SKM-1 treated with dmso at 0.1 percent for 144 hours (cell line): ENCODE measurements around the gene SLC25A41.

Experiments used
- DNase-seq: peaks from one replicate; lab custom pipeline; 2025; ENCODE audit not compliant: unreplicated experiment; lab: John Stamatoyannopoulos, UW

SLC25A41 gene

DNA sequence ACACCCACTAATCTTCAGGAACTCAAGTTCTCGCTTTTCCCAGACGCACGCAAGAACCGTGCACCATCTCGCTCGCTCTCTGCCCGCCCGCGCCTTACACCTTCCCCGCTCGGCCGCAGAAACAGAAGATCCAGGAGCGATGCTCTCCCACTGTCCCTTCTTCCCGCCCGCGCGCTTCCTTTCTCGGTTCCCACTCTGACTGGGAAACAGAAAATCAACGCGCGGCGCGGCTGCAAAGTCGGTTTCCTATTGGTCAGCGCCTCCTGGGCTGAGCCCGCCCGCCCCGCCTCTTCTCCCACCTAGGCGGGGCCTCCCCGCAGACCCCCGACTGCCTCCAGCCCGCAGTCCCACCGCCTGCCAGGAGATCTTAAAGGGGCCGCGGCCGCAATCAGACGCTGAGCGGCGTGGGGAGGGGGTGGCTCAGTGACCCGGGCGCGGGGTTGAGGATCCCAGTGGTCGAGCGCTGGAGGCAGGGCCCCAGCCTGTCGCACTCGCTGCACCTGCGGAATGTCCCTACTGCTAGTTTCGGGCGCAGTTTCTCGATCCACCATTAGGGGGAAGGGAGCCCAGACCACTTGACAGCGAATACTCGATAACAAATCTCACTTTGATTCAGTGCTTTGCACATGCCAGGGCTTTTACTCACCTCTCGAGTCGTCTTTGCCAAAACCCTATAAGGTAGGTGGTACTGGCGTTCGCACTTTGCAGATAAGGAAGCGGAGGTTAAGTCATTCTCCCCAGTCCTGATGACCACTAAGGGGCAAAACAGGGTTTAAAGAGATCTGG lies 26.7 kb upstream of the SLC25A41 start:
- peak; percentile 99 for DNase-seq

DNA sequence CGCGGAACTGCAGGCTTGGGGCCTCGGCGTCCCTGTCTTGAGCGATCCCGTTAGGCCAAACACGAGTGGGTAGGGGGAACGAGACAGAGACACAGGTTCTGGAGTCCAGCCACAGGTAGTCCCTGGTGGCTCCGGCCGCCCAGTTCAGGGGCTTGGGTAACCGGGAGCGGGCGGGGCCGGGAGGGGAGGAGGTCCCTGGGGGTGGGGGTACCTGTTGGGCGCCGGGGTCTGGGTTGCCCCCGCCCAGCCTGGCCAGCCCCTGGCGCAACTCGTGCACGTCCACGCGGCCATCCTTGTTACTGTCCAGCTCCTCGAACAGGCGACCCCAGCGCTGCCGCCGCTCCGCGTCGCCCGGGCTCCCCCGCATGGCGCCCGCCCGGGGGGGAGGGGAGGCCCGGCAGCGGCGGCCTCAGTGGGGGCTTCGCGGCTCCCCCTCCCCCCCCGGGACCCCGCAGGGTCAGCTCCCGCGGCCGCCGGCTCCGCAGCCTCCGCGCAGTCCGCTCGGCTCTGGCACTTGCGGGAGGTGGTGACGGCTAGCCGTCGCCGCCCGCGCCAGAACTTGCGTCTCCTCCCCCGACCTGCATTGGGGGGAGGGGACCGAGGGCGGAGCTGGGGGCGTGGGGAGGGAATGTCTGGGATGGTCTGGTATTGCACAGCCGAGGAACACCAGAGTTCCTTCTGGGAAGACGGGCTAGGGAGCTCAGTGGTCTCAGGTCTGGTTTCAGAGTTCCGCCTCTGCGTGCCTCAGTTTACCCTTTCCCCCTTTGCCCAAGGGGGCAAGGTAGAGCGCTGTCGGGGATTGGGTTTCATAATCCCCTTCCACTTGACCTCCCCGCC lies 25.9 kb upstream of the SLC25A41 start, which contains the start of gene SLC25A23:
SLC25A23 (minus strand) TSS at position 531 of the 837 bp plus-strand sequence; CDS start at position 367, 164 bp downstream.
- DNase-seq, result peak; percentile 45

DNA sequence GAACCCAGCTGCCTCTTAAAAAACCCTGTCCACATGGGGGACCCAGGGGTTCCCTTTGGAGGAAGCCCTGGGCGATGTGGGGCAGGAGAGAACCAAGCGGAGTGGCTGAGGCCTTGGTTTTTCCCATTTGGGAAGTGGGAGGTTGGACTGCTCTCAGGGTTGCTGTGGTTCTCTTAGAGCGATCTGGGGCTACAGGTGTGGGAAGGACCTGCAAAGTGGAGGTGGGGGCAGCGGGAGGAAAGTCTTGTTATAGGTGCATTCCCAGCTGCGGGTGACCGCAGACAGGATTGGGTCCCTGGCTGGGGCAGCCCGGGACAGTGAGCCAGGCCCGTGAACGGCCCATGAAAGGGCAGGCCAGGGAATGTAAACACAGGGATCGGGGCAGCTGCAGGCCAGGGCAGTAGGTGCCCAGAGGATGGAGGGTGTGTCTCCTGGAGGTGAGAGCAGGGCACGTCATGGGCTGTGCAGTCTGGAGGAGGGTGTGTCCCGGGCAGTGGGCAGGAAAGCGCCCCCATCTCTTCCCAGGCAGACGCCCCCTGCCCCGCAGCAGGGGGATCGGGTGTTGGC lies 25.2 kb upstream of the SLC25A41 start:
- no peak for DNase-seq

DNA sequence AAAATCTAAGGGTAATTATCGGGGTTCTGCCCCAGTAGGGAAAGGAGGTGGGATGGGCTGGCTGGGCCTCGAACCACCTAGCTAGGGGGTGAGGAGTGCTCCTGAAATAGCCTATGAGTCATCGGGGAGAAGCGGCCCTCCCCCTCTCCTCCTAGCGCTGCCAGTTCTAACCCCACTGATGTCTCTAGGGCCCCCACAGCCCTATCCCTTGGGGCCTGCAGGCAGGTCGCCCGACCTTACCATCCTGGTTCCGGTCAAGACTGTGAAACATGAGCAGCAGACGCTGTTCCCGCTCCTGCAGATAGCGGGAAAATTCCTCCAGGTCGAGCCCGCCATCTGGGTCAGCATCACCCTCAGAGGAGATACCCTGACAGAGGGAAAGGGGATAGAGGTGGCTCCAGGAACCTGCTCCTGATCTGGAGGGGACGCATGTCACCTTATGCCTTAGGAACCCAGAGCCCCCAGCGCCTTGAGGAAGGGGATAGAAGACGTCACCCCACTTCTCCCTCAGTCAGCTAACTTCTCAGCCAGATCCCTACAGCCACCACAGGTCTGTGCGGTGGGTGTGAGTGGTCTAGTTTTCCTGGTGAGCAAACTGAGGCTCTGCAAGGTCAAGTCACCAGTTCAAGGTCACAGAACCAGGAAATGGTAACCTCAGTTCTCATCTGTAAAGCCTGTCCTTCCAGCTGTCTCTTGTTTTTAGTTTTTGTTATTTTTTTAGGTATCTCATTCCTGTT lies 24.6 kb upstream of the SLC25A41 start:
- DNase-seq, result no peak

DNA sequence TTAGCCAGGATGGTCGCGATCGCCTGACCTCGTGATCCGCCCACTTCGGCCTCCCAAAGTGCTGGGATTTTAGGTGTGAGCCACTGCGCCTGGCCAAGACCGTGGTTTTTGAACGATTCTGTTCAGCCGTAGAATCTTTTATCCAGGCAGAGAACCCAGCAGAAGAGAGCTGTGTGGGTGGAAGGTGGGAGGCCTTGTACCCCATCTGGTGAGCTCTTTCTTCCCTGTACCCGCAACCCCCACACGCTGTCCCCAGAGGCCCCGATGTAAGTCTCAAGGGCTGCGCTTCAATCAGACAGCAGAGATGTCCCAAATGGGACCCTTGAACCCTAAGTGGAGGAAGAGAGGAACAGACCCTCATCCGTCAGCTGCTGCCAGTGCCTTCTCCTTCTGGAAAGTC lies 22.4 kb upstream of the SLC25A41 start:
- no peak for DNase-seq

DNA sequence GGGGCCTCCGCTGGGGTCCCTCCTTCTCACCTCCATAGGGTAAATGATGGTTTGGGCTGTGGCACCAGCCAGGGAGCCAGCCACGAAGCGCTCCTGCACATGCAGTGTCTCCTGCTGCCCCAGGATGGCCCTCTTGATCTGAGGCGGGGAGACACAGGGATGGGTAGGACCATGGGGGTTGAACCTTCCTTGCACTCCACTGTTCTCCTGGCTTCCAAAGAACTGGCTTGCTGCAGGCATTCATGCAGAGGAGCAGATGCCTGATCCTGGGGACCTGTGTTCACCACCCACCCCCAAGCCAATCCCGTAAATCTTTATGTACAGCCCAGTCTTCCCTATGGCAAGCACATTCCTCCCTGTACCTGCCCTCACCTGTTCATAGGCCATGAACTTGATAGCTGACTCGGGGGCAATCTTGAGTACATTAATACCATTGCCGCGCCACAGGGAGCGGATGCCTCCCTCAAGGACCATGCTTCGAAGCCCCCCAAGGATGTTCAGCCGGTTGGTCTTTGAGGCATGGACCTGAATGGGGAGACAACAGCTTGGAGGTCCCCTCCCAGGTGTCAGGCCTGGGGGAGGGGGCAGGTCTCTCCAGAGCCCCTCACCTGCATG lies 20.5 kb upstream of the SLC25A41 start:
- no peak for DNase-seq

DNA sequence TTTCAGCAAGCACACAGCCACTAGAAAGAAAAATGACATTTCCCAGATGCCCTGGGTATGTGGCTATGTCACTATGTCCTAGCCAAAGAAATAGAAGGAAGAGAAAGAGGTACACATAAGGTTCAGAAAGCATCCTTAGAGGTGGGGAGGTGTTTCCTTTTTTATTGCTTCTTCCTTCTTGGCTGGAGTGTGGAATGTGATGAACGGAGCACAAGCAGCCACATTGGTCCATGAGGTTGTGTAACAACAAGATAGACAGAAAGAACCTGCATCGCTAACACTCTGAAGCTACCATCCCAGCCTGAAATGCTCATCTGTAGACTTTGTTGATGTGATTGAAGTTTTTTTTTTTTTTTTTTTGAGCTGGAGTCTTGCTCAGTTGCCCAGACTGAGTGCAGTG lies 19.3 kb upstream of the SLC25A41 start:
- DNase-seq, result no peak

DNA sequence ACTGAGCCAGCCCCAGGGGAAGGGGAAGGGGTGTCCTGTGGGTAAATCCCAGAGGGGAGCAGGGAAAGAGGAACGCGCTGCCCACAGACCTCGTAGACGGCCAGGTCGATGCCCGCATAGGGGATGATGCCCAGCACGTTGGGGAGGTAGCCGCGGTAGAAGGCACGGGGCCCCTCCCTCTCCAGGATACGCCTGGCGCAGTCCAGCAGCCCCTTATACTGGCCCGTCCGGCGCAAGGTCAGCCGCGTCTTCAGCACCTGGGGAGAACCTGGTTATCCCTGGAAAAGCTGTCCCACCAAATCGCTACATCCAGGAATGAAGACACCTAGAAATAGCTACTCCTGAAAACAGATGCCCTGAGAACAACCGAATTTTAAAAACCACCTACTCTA lies 18.7 kb upstream of the SLC25A41 start:
- DNase-seq, result no peak

DNA sequence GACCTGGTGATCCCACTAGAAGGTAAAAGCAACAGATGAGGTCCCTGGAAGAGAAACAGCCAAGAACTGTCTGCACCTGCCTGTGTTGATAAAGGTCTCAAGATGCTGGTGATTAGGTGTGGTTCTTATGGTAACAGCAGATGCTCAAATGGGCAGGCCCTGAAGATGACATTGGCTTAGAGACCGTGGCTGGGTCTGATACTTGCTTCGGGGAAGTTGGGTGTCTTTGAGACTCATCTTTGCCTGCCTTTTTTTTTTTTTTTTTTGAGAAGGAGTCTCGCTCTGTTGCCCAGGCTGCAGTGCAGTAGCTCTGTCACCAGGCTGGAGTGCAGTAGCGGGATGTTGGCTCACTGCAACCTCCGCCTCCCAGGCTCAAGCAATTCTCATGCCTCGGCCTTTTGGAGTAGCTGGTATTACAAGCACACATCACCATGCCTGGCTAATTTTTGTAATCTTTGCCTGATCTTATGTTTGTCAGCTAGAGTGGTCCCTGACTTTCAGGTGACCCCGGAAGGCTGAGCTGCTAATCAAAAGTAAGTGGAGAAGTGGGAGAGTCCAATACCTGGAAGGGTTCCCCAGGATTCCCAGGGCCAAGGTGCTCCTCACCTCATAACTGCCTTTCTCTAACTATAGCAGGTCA lies 18.1 kb upstream of the SLC25A41 start:
- no peak for DNase-seq

DNA sequence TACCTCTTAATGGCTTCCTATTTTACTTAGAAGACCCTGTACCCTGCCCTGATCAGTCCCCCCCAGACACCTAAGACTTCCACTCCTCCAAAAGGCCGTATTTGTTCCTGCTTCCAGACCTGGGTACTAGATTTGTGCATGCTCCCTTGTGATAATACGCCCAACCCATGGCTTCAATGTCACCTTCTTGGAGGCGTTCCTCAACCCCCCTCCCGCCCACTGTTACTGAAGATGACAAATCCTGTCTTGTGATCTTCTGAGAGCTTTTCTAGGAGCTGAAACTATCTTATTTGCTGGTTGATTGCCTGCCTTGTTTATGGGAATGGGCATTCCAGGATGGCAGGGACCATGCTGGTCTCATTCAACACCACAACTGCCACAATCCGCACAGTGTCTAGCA lies 16.6 kb upstream of the SLC25A41 start:
- DNase-seq, result no peak

DNA sequence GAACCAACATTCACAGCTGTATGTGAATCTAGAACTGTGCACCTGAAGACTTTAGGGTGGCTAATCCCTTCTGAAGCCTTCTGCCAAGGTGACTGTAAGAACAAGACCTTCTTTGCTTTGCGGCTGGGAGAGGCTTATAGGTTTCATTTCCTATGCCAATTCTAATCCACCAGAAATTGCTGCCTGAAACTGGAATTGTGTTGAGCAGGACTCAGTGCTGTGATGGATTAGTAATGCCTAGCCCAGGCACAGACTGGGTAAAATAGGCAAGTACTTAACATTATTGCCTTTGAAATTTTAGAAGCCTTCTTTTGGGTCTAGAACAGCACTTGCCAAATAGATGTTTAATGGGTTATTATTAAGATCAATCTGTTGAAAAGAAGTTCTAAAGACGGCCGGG lies 14.5 kb upstream of the SLC25A41 start:
- no peak for DNase-seq

DNA sequence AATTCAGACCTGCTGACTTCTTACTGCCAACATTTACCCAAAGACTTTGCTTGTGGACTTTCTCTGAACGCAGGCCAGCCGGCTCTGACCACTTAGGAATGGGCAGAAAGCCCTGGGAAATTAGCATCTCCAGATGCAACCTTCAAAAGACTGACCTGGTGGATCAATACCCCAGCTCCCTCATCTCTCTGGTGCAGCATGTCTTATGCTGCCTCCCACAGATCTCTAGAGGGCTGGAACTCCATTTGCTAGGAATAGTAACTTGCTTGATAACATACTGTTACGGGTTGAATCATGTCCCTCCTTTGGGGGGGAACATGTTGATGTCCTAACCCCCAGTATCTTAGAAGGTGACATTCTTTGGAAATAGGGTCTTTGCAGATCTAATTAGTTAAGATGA lies 12.9 kb upstream of the SLC25A41 start:
- DNase-seq, result no peak

DNA sequence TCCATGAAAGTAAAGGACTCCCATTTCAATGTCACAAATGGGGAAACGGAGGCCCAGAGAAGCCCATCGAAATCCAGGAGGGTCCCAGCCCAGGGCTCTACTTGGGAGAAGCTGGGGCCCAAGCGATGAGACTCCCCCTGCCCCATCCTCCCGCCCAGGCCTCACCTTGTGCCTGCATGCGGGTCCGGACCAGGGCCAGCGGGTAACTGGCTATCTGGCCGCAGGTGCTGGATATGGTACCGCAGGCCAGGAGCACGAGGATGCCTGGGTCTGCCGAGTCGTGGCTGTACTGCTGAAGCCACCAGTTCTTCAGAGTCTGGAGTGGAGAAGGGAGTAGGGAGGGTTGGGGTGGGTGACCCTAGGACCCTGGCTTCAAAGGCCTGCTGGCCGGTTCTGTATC lies 10.4 kb upstream of the SLC25A41 start:
- no peak for DNase-seq

DNA sequence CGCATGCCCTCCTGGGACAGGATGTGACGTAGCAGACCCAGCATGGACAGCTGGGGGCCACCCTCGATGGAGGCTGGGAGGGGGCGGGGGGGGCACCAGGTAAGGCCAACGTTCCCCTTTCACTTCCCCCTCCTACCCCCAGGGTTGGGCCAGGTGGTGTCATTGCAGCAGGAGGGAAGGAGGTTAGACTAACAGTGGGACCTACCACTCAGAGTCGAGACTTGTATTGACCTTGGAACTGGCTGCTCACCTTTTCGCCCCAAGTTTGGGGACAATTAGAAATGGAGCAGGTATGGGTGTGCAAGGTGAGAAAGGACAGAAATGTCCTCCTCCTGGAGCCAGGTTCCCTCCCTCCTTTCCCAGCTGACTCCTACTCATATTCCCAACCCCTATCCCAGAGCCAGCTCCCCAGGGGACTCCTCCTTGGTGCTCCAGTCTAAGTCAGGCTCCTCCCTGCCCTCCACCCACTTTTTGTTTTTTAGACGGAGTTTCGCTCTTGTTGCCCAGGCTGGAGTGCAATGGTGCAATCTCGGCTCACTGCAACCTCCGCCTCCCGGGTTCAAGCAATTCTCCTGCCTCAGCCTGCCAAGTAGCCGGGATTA lies 8.6 kb upstream of the SLC25A41 start:
- no peak for DNase-seq

DNA sequence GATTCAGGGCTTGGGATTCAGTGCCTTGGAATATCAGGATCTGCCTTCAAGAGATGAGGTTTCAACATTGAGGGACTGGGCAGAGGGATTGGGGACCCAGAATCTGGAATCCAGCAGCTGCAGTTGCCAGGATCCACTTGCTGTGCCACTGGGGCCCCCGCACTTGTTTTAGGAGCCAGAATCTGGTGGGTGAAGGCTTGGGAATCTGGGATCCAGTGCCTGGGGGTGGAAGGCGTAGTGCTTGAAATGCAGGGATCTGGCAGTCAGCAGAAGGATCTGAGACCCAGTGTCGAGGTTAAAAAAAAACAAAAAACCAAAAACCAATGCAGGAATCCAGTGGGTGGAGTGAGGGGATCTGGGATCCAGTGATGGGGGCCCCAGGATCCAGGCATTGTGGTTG lies 7.3 kb upstream of the SLC25A41 start:
- DNase-seq, result no peak

DNA sequence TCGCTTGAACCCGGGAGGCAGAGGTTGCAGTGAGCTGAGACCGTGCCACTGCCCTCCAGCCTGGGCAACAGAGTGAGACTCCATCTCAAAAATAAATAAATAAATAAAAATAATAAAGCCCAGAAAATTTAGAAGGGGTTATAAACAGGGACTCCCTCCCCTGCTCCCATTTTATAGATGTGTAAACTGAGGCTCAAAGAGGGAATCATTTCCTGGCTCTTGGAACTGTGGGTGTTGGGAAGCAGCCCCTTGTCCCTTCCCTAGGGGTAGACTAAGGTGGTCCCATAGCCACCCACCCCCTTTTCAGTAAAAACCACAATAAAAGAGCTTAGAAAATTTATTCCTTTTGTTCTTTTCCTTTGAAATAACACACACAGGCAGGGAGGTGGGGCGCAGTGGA lies 6.2 kb upstream of the SLC25A41 start:
- DNase-seq, result no peak

DNA sequence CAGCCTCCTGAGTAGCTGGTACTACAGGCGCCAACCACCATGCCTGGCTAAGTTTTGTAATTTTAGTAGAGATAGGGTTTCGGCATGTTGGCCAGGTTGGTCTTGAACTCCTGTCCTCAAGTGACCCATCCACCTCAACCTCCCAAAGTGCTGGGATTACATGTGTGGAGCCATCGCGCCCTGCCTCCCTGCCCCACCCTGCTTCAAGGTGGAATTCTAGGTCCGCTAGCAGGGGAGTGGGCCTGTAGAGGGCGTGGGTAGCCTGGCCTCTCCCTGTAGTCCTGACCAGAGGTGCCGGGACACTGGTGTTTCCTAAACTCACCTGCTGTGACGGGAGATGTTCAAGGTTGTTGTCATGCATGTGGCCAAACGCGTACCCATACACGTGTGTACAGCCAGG lies 398 bp downstream of the SLC25A41 start:
- DNase-seq, result no peak

DNA sequence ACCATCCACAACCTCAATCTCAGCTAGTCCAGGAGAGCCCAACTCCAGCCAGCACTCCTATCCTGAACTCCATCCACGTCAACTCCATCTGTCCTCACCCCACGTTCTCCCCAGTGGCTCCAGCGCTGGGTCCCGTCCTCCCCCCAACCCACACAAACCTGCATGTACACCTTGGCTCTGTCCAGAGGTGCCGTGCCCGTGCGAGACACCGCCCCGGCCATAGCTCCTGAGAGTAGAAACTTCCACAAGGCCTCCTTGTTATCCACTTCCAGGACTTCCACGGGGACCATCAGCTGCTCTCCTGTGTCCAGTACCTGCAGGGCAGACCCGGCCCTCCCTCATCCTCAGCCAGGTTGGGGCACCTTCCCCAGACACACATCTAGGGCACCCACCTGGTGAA lies 1.7 kb downstream of the SLC25A41 start:
- no peak for DNase-seq

DNA sequence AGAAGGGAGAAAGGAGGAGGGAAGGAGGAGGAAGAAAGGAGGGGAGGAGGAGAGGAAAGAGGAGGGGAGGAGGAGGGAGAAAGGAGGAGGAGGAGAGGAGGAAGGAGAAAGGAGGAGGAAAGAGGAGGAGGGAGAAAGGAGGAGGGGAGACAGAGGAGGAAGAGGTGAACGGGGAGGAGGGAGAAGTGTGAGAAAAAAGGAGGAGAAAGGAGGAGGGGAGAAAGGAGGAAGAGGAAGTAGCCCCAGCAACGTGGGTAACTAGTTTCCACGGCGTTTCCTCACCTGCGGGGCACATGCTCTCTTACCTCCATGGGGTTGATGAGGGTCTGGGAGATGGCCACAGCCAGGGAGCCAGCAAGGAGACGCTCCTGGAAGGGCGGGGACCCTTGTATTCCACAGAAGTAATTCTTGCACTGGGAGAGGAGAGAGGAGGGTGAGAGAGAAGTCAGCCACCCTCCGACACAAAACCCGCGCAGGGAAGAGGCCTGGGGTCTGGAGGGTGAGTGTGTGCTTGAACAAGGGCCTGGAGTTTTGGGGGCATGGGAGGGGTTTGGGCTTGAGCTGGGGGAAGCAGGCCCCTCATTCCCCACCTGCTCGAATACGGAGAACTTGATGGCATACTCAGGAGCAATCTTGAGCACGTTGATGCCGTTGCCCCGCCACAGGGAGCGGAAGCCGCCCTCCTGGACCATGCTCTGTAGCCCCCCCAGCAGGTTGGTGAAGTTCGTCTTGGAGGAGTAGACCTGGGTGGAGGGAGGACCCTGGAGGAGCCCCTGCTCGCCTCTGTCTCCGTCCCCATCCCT lies 3.9 kb downstream of the SLC25A41 start:
- DNase-seq, result peak; percentile 44
